Mesenchymal stem cell (in vitro differentiated cells and primary cell): ENCODE measurements around the gene DUS2.
"Not testable (repeated sequence)": the region's sequence is repeated elsewhere in the genome, so short reads cannot be mapped to it uniquely, and the experiment has no call there.

Experiments
- DNase-seq: peaks from one replicate; pipeline ENCODE4 v3.0.0-alpha.2; 2013
- H2AFZ ChIP-seq: one replicate; pipeline ENCODE4 v1.6.1; 2013; ENCODE audit warnings: low read depth, mild to moderate bottlenecking, control low read depth, inconsistent platforms, low read length, moderate library complexity
- H2AK5ac ChIP-seq: 2 replicates; pipeline ENCODE4 v1.6.1; 2013; ENCODE audit warnings: low read length, moderate library complexity, mild to moderate bottlenecking, inconsistent platforms; ENCODE audit not compliant: severe bottlenecking
- H2BK120ac ChIP-seq: one replicate; pipeline ENCODE4 v1.6.1; 2013; ENCODE audit warnings: low read depth, mild to moderate bottlenecking, inconsistent platforms, low read length, moderate library complexity
- H2BK12ac ChIP-seq, 2 experiments: one replicate each; pipeline ENCODE4 v1.6.1; 2013; ENCODE audit warnings: inconsistent platforms in 2 of 2, low read length in 2 of 2, mild to moderate bottlenecking in 2 of 2, moderate library complexity in 2 of 2, control low read depth in 1 of 2
- H2BK15ac ChIP-seq: one replicate; pipeline ENCODE4 v1.6.1; 2013; ENCODE audit warnings: mild to moderate bottlenecking, low read depth, inconsistent platforms; ENCODE audit not compliant: poor library complexity, severe bottlenecking
- H2BK5ac ChIP-seq: 2 replicates; pipeline ENCODE4 v1.6.1; 2013; ENCODE audit warnings: low read depth, mild to moderate bottlenecking, low read length, control low read depth, inconsistent platforms; ENCODE audit not compliant: poor library complexity, severe bottlenecking
- H3K14ac ChIP-seq, 2 experiments: one replicate each; pipeline ENCODE4 v1.6.1; 2013; ENCODE audit warnings: inconsistent platforms in 2 of 2, low read length in 2 of 2, control low read depth in 1 of 2, mild to moderate bottlenecking in 1 of 2, moderate library complexity in 1 of 2
- H3K18ac ChIP-seq, 2 experiments: one replicate each; pipeline ENCODE4 v1.6.1; 2013; ENCODE audit warnings: inconsistent platforms in 2 of 2, low read length in 2 of 2, control low read depth in 1 of 2, low read depth in 1 of 2, mild to moderate bottlenecking in 1 of 2
- H3K23ac ChIP-seq, 2 experiments: one replicate each; pipeline ENCODE4 v1.6.1; 2013; ENCODE audit warnings: inconsistent platforms in 2 of 2, low read length in 2 of 2, mild to moderate bottlenecking in 2 of 2, moderate library complexity in 2 of 2, control low read depth in 1 of 2
- H3K27ac ChIP-seq: 2 replicates; pipeline ENCODE4 v1.5.1; 2013; ENCODE audit warnings: mild to moderate bottlenecking, moderate library complexity, low read length, control low read depth, inconsistent platforms; ENCODE audit not compliant: poor library complexity, severe bottlenecking
- H3K27me3 ChIP-seq, 2 experiments: 2 replicates each; pipeline versions ENCODE4 v1.6.1 to v1.7.0; 2013; ENCODE audit warnings: low read length in 2 of 2, mild to moderate bottlenecking in 2 of 2, moderate library complexity in 2 of 2, control low read depth in 1 of 2, inconsistent platforms in 1 of 2; ENCODE audit not compliant: control insufficient read depth in 1 of 2, insufficient read depth in 1 of 2
- H3K36me3 ChIP-seq, 2 experiments: 2 replicates each; pipeline versions ENCODE4 v1.6.1 to v1.7.0; 2013; ENCODE audit warnings: low read length in 2 of 2, control low read depth in 1 of 2, inconsistent platforms in 1 of 2, low read depth in 1 of 2, mild to moderate bottlenecking in 1 of 2; ENCODE audit not compliant: insufficient read depth in 2 of 2, control insufficient read depth in 1 of 2
- H3K4ac ChIP-seq, 2 experiments: one replicate each; pipeline ENCODE4 v1.6.1; 2013; ENCODE audit warnings: inconsistent platforms in 2 of 2, low read length in 2 of 2, mild to moderate bottlenecking in 2 of 2, moderate library complexity in 2 of 2, control low read depth in 1 of 2, low read depth in 1 of 2
- H3K4me1 ChIP-seq: 2 replicates; pipeline ENCODE4 v1.6.1; 2013; ENCODE audit warnings: low read depth, low read length, control low read depth; ENCODE audit not compliant: control insufficient read depth, insufficient read depth
- H3K4me2 ChIP-seq: 2 replicates; pipeline ENCODE4 v1.6.1; 2013; ENCODE audit warnings: low read length, mild to moderate bottlenecking, inconsistent platforms; ENCODE audit not compliant: poor library complexity, severe bottlenecking
- H3K4me3 ChIP-seq, 2 experiments: 2 replicates each; pipeline versions ENCODE4 v1.5.1 to v1.7.0; 2013; ENCODE audit warnings: low read length in 2 of 2, mild to moderate bottlenecking in 2 of 2, control low read depth in 1 of 2, low read depth in 1 of 2; ENCODE audit not compliant: insufficient read depth in 1 of 2
- H3K79me1 ChIP-seq: replicated peaks from 2 replicates; pipeline ENCODE4 v1.6.1; 2013; ENCODE audit warnings: mild to moderate bottlenecking, control low read depth, low read length, inconsistent platforms; ENCODE audit not compliant: poor library complexity, severe bottlenecking
- H3K9ac ChIP-seq: 2 replicates; pipeline ENCODE4 v1.7.0; 2013; ENCODE audit warnings: mild to moderate bottlenecking, low read length, moderate library complexity
- H3K9me3 ChIP-seq: 2 replicates; pipeline ENCODE4 v1.7.0; 2013; ENCODE audit warnings: mild to moderate bottlenecking, low read length; ENCODE audit not compliant: control insufficient read depth
- H4K8ac ChIP-seq: one replicate; pipeline ENCODE4 v1.6.1; 2013; ENCODE audit warnings: inconsistent platforms, mild to moderate bottlenecking, low read length, moderate library complexity
- H4K91ac ChIP-seq: one replicate; pipeline ENCODE4 v1.6.1; 2013; ENCODE audit warnings: mild to moderate bottlenecking, low read length, inconsistent platforms
- WGBS: methylation state at CpG from one replicate; pipeline ENCODE4 v1.1.7; 2013; ENCODE audit warnings: mixed read lengths; 5-methylcytosine and 5-hydroxymethylcytosine counted together

The DUS2 gene

GRCh38 chr16:68030108-68030507 lies 7.0 kb downstream of the DUS2 start:
- 31% methylated on average over 6 of the region's 6 CpGs for WGBS
- not testable (repeated sequence) for H2BK120ac ChIP-seq

GRCh38 chr16:68031951-68032350 lies 8.9 kb downstream of the DUS2 start:
- H3K4me3 ChIP-seq: no peak overlapping the region
- H2BK12ac ChIP-seq: no peak overlapping the region
- no peak overlapping the region for H2BK15ac ChIP-seq
- peaks cover 24% of the 10 kb centered on the region for H3K79me1 ChIP-seq
- no peak overlapping the region for H2BK120ac ChIP-seq
- H3K36me3 ChIP-seq: peaks cover 3 to 15% of the 10 kb centered on the region in 2 experiments
- H4K8ac ChIP-seq: no peak overlapping the region
- no peak overlapping the region for H3K18ac ChIP-seq
- no peak for DNase-seq
- no peak overlapping the region for H4K91ac ChIP-seq
- H3K23ac ChIP-seq: no peak overlapping the region
- no peak overlapping the region for H2AK5ac ChIP-seq
- no peaks in the 10 kb centered on the region for H3K9me3 ChIP-seq
- no peaks in the 10 kb centered on the region for H3K27me3 ChIP-seq
- no peak overlapping the region for H3K14ac ChIP-seq
- H2BK5ac ChIP-seq: no peak overlapping the region
- H3K27ac ChIP-seq: no peak overlapping the region
- H3K4me2 ChIP-seq: no peak overlapping the region
- no peak overlapping the region for H3K9ac ChIP-seq
- no peak overlapping the region for H2AFZ ChIP-seq
- WGBS: 93% methylated on average over 2 of the region's 2 CpGs
- no peak overlapping the region for H3K4ac ChIP-seq
- H3K4me1 ChIP-seq: no peaks in the 10 kb centered on the region

More at GRCh38 chr16:68030108-68030507, 7.0 kb downstream of the DUS2 start:
- H3K9ac ChIP-seq, H2BK15ac ChIP-seq, H3K27me3 ChIP-seq, H3K4me2 ChIP-seq, H3K14ac ChIP-seq, H2BK12ac ChIP-seq, H3K4ac ChIP-seq, H2AFZ ChIP-seq, H2BK5ac ChIP-seq, H3K18ac ChIP-seq, H3K4me1 ChIP-seq, H3K23ac ChIP-seq, H3K4me3 ChIP-seq, H3K27ac ChIP-seq, H3K9me3 ChIP-seq, H4K91ac ChIP-seq, H2AK5ac ChIP-seq, H4K8ac ChIP-seq: not testable (repeated sequence)
- DNase-seq: peak; percentile 64
- Histone ChIP-seq H3K36me3 (peaks cover 6 to 26% of the 10 kb centered on the region in 2 experiments), H3K79me1 (peaks cover 28% of the 10 kb centered on the region)

GRCh38 chr16:68033101-68033500 lies 10.0 kb downstream of the DUS2 start:
- H3K27ac ChIP-seq: no peak overlapping the region
- H2BK12ac ChIP-seq: no peak overlapping the region
- no peaks in the 10 kb centered on the region for H3K4me1 ChIP-seq
- no peak overlapping the region for H2BK5ac ChIP-seq
- H3K79me1 ChIP-seq: peaks cover 18% of the 10 kb centered on the region
- H2BK15ac ChIP-seq: no peak overlapping the region
- peaks cover 3 to 9% of the 10 kb centered on the region in 2 experiments for H3K36me3 ChIP-seq
- 98% methylated on average over 2 of the region's 2 CpGs for WGBS
- H4K8ac ChIP-seq: no peak overlapping the region
- no peaks in the 10 kb centered on the region for H3K9me3 ChIP-seq
- H4K91ac ChIP-seq: no peak overlapping the region
- no peak overlapping the region for H3K14ac ChIP-seq
- no peak overlapping the region for H2AFZ ChIP-seq
- H3K27me3 ChIP-seq: no peaks in the 10 kb centered on the region
- no peak overlapping the region for H3K4me2 ChIP-seq
- H3K23ac ChIP-seq: no peak overlapping the region
- H3K4me3 ChIP-seq: no peak overlapping the region
- H2AK5ac ChIP-seq: no peak overlapping the region
- no peak overlapping the region for H2BK120ac ChIP-seq
- H3K9ac ChIP-seq: no peak overlapping the region
- DNase-seq: no peak
- no peak overlapping the region for H3K4ac ChIP-seq
- H3K18ac ChIP-seq: no peak overlapping the region

- H2BK15ac ChIP-seq: no peak overlapping the region
These were observed 12.1 kb downstream of the DUS2 start for GRCh38 chr16:68035227-68035626.

More at GRCh38 chr16:68035227-68035626, 12.1 kb downstream of the DUS2 start:
- no peak overlapping the region for H3K4me3 ChIP-seq
- H4K91ac ChIP-seq: no peak overlapping the region
- no peak overlapping the region for H2AFZ ChIP-seq
- H3K9ac ChIP-seq: no peak overlapping the region
- no peak overlapping the region for H2BK12ac ChIP-seq
- H2AK5ac ChIP-seq: no peak overlapping the region
- H3K4me1 ChIP-seq: no peaks in the 10 kb centered on the region
- H3K14ac ChIP-seq: no peak overlapping the region
- H2BK120ac ChIP-seq: no peak overlapping the region
- peaks cover 7% of the 10 kb centered on the region in 2 experiments for H3K36me3 ChIP-seq
- no peak overlapping the region for H4K8ac ChIP-seq
- DNase-seq: no peak
- H3K23ac ChIP-seq: no peak overlapping the region
- WGBS: 100% methylated on average over 1 of the region's 2 CpGs
- no peaks in the 10 kb centered on the region for H3K9me3 ChIP-seq
- no peak overlapping the region for H3K27ac ChIP-seq
- H3K79me1 ChIP-seq: peaks cover 10% of the 10 kb centered on the region
- H2BK5ac ChIP-seq: no peak overlapping the region
- H3K4me2 ChIP-seq: no peak overlapping the region
- H3K18ac ChIP-seq: no peak overlapping the region
- no peak overlapping the region for H3K4ac ChIP-seq
- H3K27me3 ChIP-seq: no peaks in the 10 kb centered on the region
